Activated naive CD4-positive, alpha-beta T cell treated with anti-CD3 and anti-CD28 coated beads, Interleukin-2, amount 10 ng/mL, durations not matched to agents 7 days and 5 days (primary cell): ENCODE measurements around the gene LOXL1.
"Not testable (repeated sequence)": the region's sequence is repeated elsewhere in the genome, so short reads cannot be mapped to it uniquely, and the experiment has no call there.

Experiments
- CTCF ChIA-PET: fragments of 350-600 bp; sonication (Branson Sonifier 250); formaldehyde crosslinking; loops from one replicate; lab custom pipeline; 2021; ENCODE audit warnings: antibody characterized with exemption; lab: Charles Lee
- DNase-seq: peaks from one replicate; pipeline ENCODE4 v3.0.0-alpha.2; 2020
- H3K27ac Mint-ChIP-seq: one replicate; pipeline ENCODE4 v1.8.0; 2021; ENCODE audit warnings: mild to moderate bottlenecking, moderate library complexity, mixed read lengths
- H3K27me3 Mint-ChIP-seq: one replicate; pipeline ENCODE4 v1.8.0; 2021; ENCODE audit warnings: mild to moderate bottlenecking, mixed read lengths
- H3K36me3 Mint-ChIP-seq: one replicate; pipeline ENCODE4 v1.8.0; 2021; ENCODE audit warnings: mixed read lengths
- H3K4me1 Mint-ChIP-seq: one replicate; pipeline ENCODE4 v1.8.0; 2021; ENCODE audit warnings: mixed read lengths
- H3K4me3 Mint-ChIP-seq: one replicate; pipeline ENCODE4 v1.8.0; 2021; ENCODE audit warnings: mild to moderate bottlenecking, moderate library complexity, mixed read lengths
- H3K9me3 Mint-ChIP-seq: one replicate; pipeline ENCODE4 v1.8.0; 2021; ENCODE audit warnings: mixed read lengths

LOXL1 gene

GRCh38 chr15:73959801-73960200 is 33.5 kb downstream of the LOXL1 start:
- H3K4me1 Mint-ChIP-seq = peaks cover 40% of the 10 kb centered on the region
- H3K4me3 Mint-ChIP-seq = no peak overlapping the region
- no peaks in the 10 kb centered on the region for H3K9me3 Mint-ChIP-seq
- peak overlapping the region; percentile 88 for H3K27ac Mint-ChIP-seq
- H3K27me3 Mint-ChIP-seq = peaks cover 7% of the 10 kb centered on the region
- no peaks in the 10 kb centered on the region for H3K36me3 Mint-ChIP-seq
- CTCF ChIA-PET = interaction anchor here (0.6 to 2.3 kb wide), 7 partner anchors 8 to 32 kb away, joined by 3 to 17 read pairs (median 7); no protein-coding TSS in a partner anchor
- DNase-seq = no peak

DNA sequence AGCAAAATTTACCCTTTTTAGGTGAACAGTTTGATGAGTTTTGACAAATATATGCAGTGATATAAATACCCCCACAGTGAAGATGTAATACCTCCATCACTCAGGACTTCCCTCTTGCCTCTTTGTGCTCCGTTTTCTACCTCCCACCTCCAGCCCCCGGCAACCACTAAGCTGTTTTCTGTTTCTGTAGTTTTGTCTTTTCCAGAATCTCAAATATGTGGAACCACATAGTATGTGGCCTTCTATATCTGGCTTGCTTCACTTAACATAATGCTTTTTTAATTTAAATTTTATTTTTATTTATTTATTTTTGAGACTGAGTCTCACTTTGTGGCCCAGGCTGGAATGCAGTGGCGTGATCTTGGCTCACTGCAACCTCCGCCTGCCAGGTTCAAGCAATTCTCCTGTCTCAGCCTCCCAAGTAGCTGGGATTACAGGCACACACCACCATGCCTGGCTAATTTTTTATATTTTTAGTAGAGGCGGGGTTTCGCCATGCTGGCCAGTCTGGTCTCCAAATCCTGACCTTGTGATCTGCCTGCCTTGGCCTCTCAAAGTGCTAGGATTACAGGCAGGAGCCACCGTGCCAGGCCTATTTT is 34.3 kb downstream of the LOXL1 start:
- H3K4me3 Mint-ChIP-seq, H3K9me3 Mint-ChIP-seq, H3K36me3 Mint-ChIP-seq, DNase-seq, H3K27me3 Mint-ChIP-seq, H3K27ac Mint-ChIP-seq: not testable (repeated sequence)
- H3K4me1 Mint-ChIP-seq = peaks cover 47% of the 10 kb centered on the region
- CTCF ChIA-PET = interaction anchor here (0.9 to 2.3 kb wide), 4 partner anchors 9 to 86 kb away, joined by 3 to 17 read pairs (median 6); no protein-coding TSS in a partner anchor

DNA sequence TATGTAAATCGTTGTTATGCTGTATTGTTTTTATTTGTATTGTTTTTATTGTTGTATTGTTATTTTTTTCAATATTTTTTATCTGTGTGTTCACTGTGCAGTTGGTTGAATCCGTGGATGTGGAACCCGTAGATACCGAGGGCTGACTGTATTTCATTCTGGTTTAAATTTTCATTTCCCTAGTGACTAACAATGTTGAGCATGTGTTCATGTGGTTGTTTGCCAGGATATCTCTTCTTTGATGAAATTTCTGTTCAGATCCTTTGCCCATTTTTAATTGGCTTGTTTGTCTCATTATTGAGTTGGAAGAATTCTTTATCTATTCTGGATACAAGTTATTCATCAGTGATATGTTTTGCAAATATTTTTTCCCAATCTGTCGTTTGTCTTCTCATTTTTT is 36.2 kb downstream of the LOXL1 start:
- no peak for DNase-seq
- H3K9me3 Mint-ChIP-seq = no peaks in the 10 kb centered on the region
- H3K27ac Mint-ChIP-seq = no peak overlapping the region
- peaks cover 52% of the 10 kb centered on the region for H3K4me1 Mint-ChIP-seq
- no peaks in the 10 kb centered on the region for H3K36me3 Mint-ChIP-seq
- H3K4me3 Mint-ChIP-seq = no peak overlapping the region
- no peaks in the 10 kb centered on the region for H3K27me3 Mint-ChIP-seq
- CTCF ChIA-PET = interaction anchor here (1.1 to 4.8 kb wide), 2 partner anchors 11 to 32 kb away, joined by 3 to 94 read pairs; partner anchors contain the start of gene PML

GRCh38 chr15:73964736-73965093 is 38.5 kb downstream of the LOXL1 start:
- H3K9me3 Mint-ChIP-seq = no peaks in the 10 kb centered on the region
- DNase-seq = peak; percentile 92
- CTCF ChIA-PET = interaction anchor here (0.6 to 4.8 kb wide), 13 partner anchors 8 to 90 kb away, joined by 3 to 94 read pairs (median 6); partner anchors contain the start of genes PML and TBC1D21

GRCh38 chr15:73965094-73965757 is 39.0 kb downstream of the LOXL1 start:
- peak overlapping the region; percentile 74 for H3K27ac Mint-ChIP-seq
- H3K9me3 Mint-ChIP-seq = no peaks in the 10 kb centered on the region

More at GRCh38 chr15:73964736-73965093, 38.5 kb downstream of the LOXL1 start:
- Mint-ChIP-seq H3K4me1 (peaks cover 44% of the 10 kb centered on the region), H3K27me3 (peaks cover 5% of the 10 kb centered on the region), H3K36me3 (no peaks in the 10 kb centered on the region), H3K27ac (peak overlapping the region; percentile 74), H3K4me3 (peak overlapping the region; percentile 35)

DNA sequence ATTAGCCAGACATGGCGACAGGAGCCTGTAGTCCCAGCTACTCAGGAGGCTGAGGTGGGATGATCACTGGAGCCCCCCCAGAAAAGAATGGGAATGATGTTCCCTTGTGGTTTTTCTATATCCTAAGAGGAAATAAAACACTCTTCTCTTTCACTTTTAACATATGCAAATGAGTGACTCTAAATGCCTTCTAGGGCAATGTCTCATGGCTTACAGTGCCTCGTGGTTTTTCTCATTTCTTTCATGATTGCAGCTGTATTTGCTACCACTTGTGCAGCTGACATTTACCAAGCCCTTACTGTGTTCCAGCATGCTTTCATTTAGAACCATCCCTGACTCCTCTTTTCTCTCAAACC is 39.5 kb downstream of the LOXL1 start:
- CTCF ChIA-PET = interaction anchor here (0.8 to 4.8 kb wide), 11 partner anchors 9 to 91 kb away, joined by 3 to 94 read pairs (median 5); partner anchors contain the start of genes PML and TBC1D21
- Mint-ChIP-seq H3K4me1 (peaks cover 39% of the 10 kb centered on the region), H3K27ac (peak overlapping the region; percentile 82), H3K9me3 (no peaks in the 10 kb centered on the region), H3K4me3 (peak overlapping the region; percentile 10), H3K27me3 (peaks cover 5% of the 10 kb centered on the region), H3K36me3 (no peaks in the 10 kb centered on the region)
- DNase-seq = peak; percentile 45

More at GRCh38 chr15:73965094-73965757, 39.0 kb downstream of the LOXL1 start:
- Mint-ChIP-seq H3K4me3 (peak overlapping the region; percentile 43), H3K4me1 (peaks cover 42% of the 10 kb centered on the region), H3K27me3 (peaks cover 5% of the 10 kb centered on the region), H3K36me3 (no peaks in the 10 kb centered on the region)
- no peak for DNase-seq
- CTCF ChIA-PET = interaction anchor here (0.8 to 4.8 kb wide), 12 partner anchors 8 to 91 kb away, joined by 3 to 94 read pairs (median 5); partner anchors contain the start of genes PML and TBC1D21

DNA sequence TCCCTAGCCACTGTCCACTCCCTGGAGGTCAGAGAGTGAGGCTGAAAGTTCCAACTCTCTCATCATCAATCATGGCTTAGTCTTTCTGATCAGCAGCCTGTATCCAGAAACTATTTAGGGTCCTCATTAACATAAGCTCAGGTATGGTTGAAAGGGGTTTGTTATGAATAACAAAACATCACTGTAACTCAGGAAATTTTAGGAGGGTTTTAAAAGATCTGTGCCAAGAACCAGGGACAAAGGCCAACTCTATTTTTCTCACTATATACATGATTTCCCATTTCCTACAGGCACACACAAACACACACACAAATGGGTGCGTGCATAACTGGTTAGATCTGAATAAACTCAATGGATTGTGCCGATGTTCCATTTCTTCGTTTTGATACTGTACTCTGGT is 42.2 kb downstream of the LOXL1 start:
- no peak for DNase-seq
- Mint-ChIP-seq H3K4me3 (no peak overlapping the region), H3K4me1 (peaks cover 48% of the 10 kb centered on the region), H3K36me3 (no peaks in the 10 kb centered on the region), H3K27ac (no peak overlapping the region), H3K27me3 (peaks cover 11% of the 10 kb centered on the region), H3K9me3 (no peaks in the 10 kb centered on the region)
- CTCF ChIA-PET = interaction anchor here (1.2 to 1.7 kb wide), 2 partner anchors 9 to 17 kb away, joined by 3 to 7 read pairs; no protein-coding TSS in a partner anchor

GRCh38 chr15:73969151-73969759 is 43.0 kb downstream of the LOXL1 start:
- Mint-ChIP-seq H3K4me3 (no peak overlapping the region), H3K27ac (no peak overlapping the region), H3K9me3 (peaks cover 1% of the 10 kb centered on the region), H3K36me3 (peaks cover 1% of the 10 kb centered on the region), H3K27me3 (peaks cover 15% of the 10 kb centered on the region), H3K4me1 (peaks cover 50% of the 10 kb centered on the region)
- CTCF ChIA-PET = interaction anchor here (1.2 to 1.7 kb wide), 2 partner anchors 10 to 18 kb away, joined by 3 to 7 read pairs; no protein-coding TSS in a partner anchor
- no peak for DNase-seq

- CTCF ChIA-PET = interaction anchor here (0.7 to 6.9 kb wide), 41 partner anchors 9 to 349 kb away, joined by 3 to 45 read pairs (median 4); partner anchors contain the start of gene PML
- Mint-ChIP-seq H3K4me1 (peaks cover 45% of the 10 kb centered on the region), H3K27me3 (peaks cover 33% of the 10 kb centered on the region), H3K36me3 (peaks cover 7% of the 10 kb centered on the region), H3K27ac (no peak overlapping the region), H3K4me3 (no peak overlapping the region), H3K9me3 (peaks cover 7% of the 10 kb centered on the region)
- peak; percentile 88 for DNase-seq
These were observed 46.9 kb downstream of the LOXL1 start for GRCh38 chr15:73972984-73973682.

- CTCF ChIA-PET = interaction anchor here (0.6 to 6.9 kb wide), 30 partner anchors 8 to 348 kb away, joined by 3 to 45 read pairs (median 5); partner anchors contain the start of gene PML
- H3K4me1 Mint-ChIP-seq = peaks cover 39% of the 10 kb centered on the region
- H3K27me3 Mint-ChIP-seq = peaks cover 35% of the 10 kb centered on the region
- not testable (repeated sequence) for DNase-seq, H3K9me3 Mint-ChIP-seq, H3K27ac Mint-ChIP-seq, H3K36me3 Mint-ChIP-seq, H3K4me3 Mint-ChIP-seq
These were observed 47.5 kb downstream of the LOXL1 start for GRCh38 chr15:73973683-73974200.

DNA sequence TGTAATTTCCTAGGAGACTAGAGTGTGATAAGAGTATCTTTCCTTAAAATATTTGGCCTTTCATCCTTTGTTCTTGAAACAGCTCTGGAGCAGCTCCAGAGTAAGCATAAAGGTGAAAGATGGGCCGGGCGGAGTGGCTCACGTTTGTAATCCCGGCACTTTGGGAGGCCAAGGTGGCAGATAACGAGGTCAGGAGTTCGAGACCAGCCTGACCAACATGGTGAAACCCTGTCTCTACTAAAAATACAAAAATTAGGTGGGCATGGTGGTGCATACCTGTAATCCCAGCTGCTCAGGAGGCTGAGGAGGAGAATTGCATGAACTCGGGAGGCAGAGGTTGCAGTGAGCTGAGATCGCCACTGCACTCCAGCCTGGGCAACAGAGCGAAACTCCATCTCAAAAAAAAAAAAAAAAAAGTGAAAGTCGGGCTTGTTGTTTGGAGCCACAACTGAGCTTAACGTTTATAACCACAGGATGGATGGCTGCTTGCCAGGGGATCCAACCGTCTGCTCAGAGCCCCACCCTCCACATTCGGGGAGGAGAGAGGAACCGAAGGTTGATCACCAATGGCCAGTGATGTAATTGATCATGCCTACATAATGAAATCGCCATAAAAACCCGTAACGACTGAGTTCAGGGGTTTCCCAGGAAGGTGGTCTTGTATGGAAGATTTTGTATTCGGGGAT is 49.3 kb downstream of the LOXL1 start:
- not testable (repeated sequence) for H3K9me3 Mint-ChIP-seq, H3K36me3 Mint-ChIP-seq, H3K4me3 Mint-ChIP-seq
- CTCF ChIA-PET = interaction anchor here (0.6 to 6.9 kb wide), 11 partner anchors 10 to 349 kb away, joined by 3 to 45 read pairs (median 3); partner anchors contain the start of gene PML
- peak; percentile 78 for DNase-seq
- H3K27me3 Mint-ChIP-seq = peaks cover 39% of the 10 kb centered on the region
- H3K4me1 Mint-ChIP-seq = peaks cover 37% of the 10 kb centered on the region
- H3K27ac Mint-ChIP-seq = peak overlapping the region; percentile 7

DNA sequence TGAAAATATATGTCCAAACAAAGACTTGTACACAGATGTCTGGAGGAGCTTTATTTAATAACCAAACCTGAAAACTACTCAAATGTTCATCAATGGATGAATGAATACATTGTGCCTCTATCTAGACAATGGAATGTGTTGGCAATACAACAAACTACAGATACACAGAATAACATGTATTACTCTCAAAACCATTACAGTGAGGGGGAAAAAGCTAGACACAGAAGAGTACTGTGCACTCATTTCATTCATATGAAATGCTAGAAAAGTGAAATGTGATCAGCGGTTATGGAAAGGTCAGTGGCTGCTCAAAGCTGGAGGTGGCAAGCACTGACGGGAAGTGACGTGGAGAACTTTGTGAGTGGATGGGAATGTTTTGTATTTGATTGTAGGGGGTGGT is 52.6 kb downstream of the LOXL1 start:
- H3K27me3 Mint-ChIP-seq = peaks cover 32% of the 10 kb centered on the region
- CTCF ChIA-PET = interaction anchor here (1.2 to 1.3 kb wide), 2 partner anchors 20 to 86 kb away, joined by 3 read pairs; no protein-coding TSS in a partner anchor
- H3K36me3 Mint-ChIP-seq = peaks cover 7% of the 10 kb centered on the region
- H3K4me1 Mint-ChIP-seq = peaks cover 56% of the 10 kb centered on the region
- no peak overlapping the region for H3K4me3 Mint-ChIP-seq
- no peak overlapping the region for H3K27ac Mint-ChIP-seq
- peaks cover 7% of the 10 kb centered on the region for H3K9me3 Mint-ChIP-seq
- no peak for DNase-seq

DNA sequence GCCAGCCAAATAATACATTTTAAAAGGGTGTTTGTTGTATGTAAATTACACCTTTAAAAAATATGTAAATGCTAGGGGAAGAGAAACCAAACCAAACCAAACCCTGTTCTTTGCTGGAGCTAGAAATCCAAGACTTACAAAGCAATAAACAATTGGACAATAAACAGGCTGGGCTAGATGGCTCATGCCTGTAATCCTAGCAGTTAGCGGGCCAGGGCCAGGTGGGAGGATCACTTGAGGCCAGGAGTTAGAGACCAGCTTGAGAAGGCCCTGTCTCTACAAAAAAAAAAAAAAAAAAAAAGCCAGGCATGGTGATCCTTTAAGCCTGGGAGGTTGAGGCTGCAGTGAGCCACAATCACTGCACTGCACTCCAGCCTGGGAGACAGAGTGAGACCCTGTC is 53.4 kb downstream of the LOXL1 start:
- CTCF ChIA-PET = interaction anchor here (1.3 kb wide), 1 partner anchor 85 kb away, joined by 3 read pairs; no protein-coding TSS in a partner anchor

More for the DNA sequence above, 53.4 kb downstream of the LOXL1 start:
- peaks cover 57% of the 10 kb centered on the region for H3K4me1 Mint-ChIP-seq
- H3K4me3 Mint-ChIP-seq = no peak overlapping the region
- peaks cover 2% of the 10 kb centered on the region for H3K9me3 Mint-ChIP-seq
- DNase-seq = no peak
- peaks cover 3% of the 10 kb centered on the region for H3K36me3 Mint-ChIP-seq
- no peak overlapping the region for H3K27ac Mint-ChIP-seq
- H3K27me3 Mint-ChIP-seq = peaks cover 25% of the 10 kb centered on the region
